ENCODE results near the gene HNRNPA2B1.

DNA sequence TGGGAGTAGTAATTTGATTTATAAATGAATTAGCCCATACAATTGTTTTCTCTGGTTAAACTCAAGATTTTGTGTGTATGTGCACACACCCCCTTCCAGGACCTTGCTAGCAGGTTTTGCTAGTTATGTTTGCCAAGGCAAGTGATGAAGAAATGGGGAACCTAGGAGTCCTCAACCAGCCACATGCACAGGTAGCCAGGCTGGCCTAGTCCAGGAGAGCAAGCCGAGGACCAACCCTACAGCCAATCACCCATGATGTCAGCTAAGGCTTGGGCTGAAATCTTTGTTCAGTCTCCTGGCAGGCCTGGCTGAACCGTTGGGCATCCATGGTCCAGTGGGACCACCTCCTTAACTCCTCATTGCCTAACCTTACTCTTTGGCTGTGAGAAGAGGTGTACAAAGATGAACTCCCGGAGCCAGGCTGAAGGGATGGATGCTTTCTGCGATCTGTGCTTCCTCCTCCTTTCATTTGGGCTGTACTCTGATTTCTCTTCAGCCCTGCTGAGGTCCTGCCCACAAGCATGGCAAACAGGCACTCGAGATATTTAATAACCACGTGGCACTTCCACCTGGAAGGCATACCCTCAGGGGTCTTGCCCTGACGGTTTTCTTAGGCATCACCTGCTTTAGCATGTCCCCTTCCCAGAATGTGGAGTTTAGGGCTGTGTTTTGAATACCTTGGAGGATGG, 22.1 kb downstream of the HNRNPA2B1 start:
- TF ChIP-seq ZC3H10 (CRISPR knock-in tag; IDR thresholded peaks at IDR 0.05) (no peak), RARB (CRISPR knock-in tag; IDR thresholded peaks at IDR 0.05) (no peak), OSR1 (CRISPR knock-in tag; IDR thresholded peaks at IDR 0.05) (no peak), ISL1 (CRISPR knock-in tag; IDR thresholded peaks at IDR 0.05) (no peak), TCF4 (CRISPR knock-in tag; IDR thresholded peaks at IDR 0.05; ENCODE audit: borderline replicate concordance) (no peak), BACH2 (CRISPR knock-in tag; IDR thresholded peaks at IDR 0.05; ENCODE audit: borderline replicate concordance) (no peak), SNAI2 (CRISPR knock-in tag; IDR thresholded peaks at IDR 0.05) (no peak)
- TF ChIP-seq, protein P1, sequence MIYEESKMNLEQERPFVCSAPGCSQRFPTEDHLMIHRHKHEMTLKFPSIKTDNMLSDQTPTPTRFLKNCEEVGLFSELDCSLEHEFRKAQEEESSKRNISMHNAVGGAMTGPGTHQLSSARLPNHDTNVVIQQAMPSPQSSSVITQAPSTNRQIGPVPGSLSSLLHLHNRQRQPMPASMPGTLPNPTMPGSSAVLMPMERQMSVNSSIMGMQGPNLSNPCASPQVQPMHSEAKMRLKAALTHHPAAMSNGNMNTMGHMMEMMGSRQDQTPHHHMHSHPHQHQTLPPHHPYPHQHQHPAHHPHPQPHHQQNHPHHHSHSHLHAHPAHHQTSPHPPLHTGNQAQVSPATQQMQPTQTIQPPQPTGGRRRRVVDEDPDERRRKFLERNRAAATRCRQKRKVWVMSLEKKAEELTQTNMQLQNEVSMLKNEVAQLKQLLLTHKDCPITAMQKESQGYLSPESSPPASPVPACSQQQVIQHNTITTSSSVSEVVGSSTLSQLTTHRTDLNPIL (CRISPR knock-in tag; IDR thresholded peaks at IDR 0.05; ENCODE audit: low read depth) = no peak
- TF ChIP-seq, protein P2, sequence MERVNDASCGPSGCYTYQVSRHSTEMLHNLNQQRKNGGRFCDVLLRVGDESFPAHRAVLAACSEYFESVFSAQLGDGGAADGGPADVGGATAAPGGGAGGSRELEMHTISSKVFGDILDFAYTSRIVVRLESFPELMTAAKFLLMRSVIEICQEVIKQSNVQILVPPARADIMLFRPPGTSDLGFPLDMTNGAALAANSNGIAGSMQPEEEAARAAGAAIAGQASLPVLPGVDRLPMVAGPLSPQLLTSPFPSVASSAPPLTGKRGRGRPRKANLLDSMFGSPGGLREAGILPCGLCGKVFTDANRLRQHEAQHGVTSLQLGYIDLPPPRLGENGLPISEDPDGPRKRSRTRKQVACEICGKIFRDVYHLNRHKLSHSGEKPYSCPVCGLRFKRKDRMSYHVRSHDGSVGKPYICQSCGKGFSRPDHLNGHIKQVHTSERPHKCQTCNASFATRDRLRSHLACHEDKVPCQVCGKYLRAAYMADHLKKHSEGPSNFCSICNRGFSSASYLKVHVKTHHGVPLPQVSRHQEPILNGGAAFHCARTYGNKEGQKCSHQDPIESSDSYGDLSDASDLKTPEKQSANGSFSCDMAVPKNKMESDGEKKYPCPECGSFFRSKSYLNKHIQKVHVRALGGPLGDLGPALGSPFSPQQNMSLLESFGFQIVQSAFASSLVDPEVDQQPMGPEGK (CRISPR knock-in tag; IDR thresholded peaks at IDR 0.05; ENCODE audit: borderline replicate concordance) = no peak
